Progenitor cell of endocrine pancreas (in vitro differentiated cells): Measurements from ENCODE around the gene EREG. TPM values are rescaled to one million over a fixed set of nuclear protein-coding genes. Genes with fewer than 3 reads are reported as not detected.

Source experiments
- DNase-seq: peaks from one replicate; pipeline ENCODE4 v3.0.0; 2021; ENCODE audit warnings: low spot score; ENCODE audit not compliant: unreplicated experiment
- H3K27ac Mint-ChIP-seq: 2 replicates; pipeline ENCODE4 v1.8.0; 2021; ENCODE audit warnings: mild to moderate bottlenecking, moderate library complexity, mixed read lengths
- H3K27me3 Mint-ChIP-seq: 2 replicates; pipeline ENCODE4 v1.8.0; 2021; ENCODE audit warnings: mixed read lengths
- H3K36me3 Mint-ChIP-seq: 2 replicates; pipeline ENCODE4 v1.8.0; 2022; ENCODE audit warnings: mixed read lengths; ENCODE audit not compliant: insufficient read depth
- H3K4me1 Mint-ChIP-seq: 2 replicates; pipeline ENCODE4 v1.8.0; 2021; ENCODE audit warnings: low read depth, mixed read lengths
- H3K4me3 Mint-ChIP-seq: 2 replicates; pipeline ENCODE4 v1.8.0; 2021; ENCODE audit warnings: low read depth, mild to moderate bottlenecking, moderate library complexity, mixed read lengths
- H3K9me3 Mint-ChIP-seq: 2 replicates; pipeline ENCODE4 v1.8.0; 2021; ENCODE audit warnings: low read depth, mixed read lengths
- total RNA-seq: library from RNA; stranded (reverse); gene quantifications from 2 replicates; pipeline ENCODE4 v1.2.1, GENCODE V29; 2021
- TF ChIP-seq, protein P1 (sequence below): fragments of 200-600 bp; sonication (generic); IDR thresholded peaks from one replicate; pipeline ENCODE4 v1.5.0; 2021; ENCODE audit warnings: antibody characterized with exemption, mild to moderate bottlenecking; ENCODE audit not compliant: unreplicated experiment

The EREG gene
- total RNA-seq, 1 donor from 2014 or later = not detected

- H3K27ac Mint-ChIP-seq = no peak overlapping the region
- DNase-seq = no peak
- H3K27me3 Mint-ChIP-seq = no peaks in the 10 kb centered on the region
- no peaks in the 10 kb centered on the region for H3K9me3 Mint-ChIP-seq
- no peaks in the 10 kb centered on the region for H3K4me1 Mint-ChIP-seq
- H3K36me3 Mint-ChIP-seq = no peaks in the 10 kb centered on the region
- no peak overlapping the region for H3K4me3 Mint-ChIP-seq
- TF ChIP-seq, protein P1, sequence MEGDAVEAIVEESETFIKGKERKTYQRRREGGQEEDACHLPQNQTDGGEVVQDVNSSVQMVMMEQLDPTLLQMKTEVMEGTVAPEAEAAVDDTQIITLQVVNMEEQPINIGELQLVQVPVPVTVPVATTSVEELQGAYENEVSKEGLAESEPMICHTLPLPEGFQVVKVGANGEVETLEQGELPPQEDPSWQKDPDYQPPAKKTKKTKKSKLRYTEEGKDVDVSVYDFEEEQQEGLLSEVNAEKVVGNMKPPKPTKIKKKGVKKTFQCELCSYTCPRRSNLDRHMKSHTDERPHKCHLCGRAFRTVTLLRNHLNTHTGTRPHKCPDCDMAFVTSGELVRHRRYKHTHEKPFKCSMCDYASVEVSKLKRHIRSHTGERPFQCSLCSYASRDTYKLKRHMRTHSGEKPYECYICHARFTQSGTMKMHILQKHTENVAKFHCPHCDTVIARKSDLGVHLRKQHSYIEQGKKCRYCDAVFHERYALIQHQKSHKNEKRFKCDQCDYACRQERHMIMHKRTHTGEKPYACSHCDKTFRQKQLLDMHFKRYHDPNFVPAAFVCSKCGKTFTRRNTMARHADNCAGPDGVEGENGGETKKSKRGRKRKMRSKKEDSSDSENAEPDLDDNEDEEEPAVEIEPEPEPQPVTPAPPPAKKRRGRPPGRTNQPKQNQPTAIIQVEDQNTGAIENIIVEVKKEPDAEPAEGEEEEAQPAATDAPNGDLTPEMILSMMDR = no peak
Observed at GRCh38 chr4:74385386-74385785, 20.4 kb downstream of the EREG start.

DNA sequence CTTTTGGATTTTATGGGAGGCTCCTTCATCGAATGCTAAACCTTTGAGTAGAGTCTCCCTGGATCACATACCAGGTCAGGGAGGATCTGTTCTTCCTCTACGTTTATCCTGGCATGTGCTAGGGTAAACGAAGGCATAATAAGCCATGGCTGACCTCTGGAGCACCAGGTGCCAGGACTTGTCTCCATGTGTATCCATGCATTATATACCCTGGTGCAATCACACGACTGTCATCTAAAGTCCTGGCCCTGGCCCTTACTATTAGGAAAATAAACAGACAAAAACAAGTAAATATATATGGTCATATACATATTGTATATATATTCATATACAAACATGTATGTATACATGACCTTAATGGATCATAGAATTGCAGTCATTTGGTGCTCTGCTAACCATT, 21.2 kb downstream of the EREG start:
- no peaks in the 10 kb centered on the region for H3K4me1 Mint-ChIP-seq
- DNase-seq = no peak
- TF ChIP-seq, protein P1 = no peak
- H3K36me3 Mint-ChIP-seq = no peaks in the 10 kb centered on the region
- no peaks in the 10 kb centered on the region for H3K9me3 Mint-ChIP-seq
- H3K27ac Mint-ChIP-seq = no peak overlapping the region
- no peak overlapping the region for H3K4me3 Mint-ChIP-seq
- no peaks in the 10 kb centered on the region for H3K27me3 Mint-ChIP-seq

- Mint-ChIP-seq H3K27me3 (no peaks in the 10 kb centered on the region), H3K27ac (no peak overlapping the region), H3K36me3 (no peaks in the 10 kb centered on the region), H3K4me3 (no peak overlapping the region), H3K4me1 (no peaks in the 10 kb centered on the region), H3K9me3 (no peaks in the 10 kb centered on the region)
- DNase-seq = no peak
- TF ChIP-seq, protein P1 = no peak
Observed at GRCh38 chr4:74387790-74388189, 22.8 kb downstream of the EREG start.

DNA sequence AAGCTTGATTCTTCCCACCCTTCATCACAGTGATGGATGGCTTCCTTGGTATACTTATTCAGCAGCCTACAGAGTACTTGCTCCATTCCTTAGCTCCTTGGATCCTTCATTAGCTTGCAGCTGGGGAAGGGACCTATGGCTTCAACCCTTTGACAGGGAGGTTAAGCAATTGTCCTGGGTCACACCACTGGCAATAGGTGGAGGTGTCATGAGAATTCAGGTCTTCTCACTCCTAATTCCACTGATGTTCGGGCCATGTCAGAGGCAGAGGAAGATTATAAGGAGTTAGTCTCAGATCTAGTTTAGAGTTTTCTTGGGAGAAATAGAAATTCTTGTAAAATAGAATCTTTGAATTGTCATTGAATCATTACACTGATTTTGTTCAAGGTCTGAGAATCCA, 24.5 kb downstream of the EREG start:
- no peak overlapping the region for H3K27ac Mint-ChIP-seq
- no peaks in the 10 kb centered on the region for H3K4me1 Mint-ChIP-seq

DNA sequence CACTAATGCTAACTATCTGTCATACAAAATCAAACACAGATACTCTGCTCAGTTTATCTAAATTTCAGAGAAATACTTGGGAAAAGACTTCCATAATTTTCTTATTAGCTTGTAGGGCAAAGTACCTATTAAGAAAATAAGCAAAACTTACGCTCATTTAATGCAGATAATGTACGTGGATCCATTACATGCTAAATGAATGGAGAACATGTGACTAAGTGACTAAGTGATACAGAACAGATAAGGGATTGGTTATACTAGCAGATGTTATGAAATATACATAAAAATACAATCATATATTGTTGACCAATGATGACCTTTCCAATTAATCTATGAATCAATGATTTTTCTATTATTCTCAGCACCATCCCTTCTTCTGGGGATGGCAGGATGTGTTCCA, 25.7 kb downstream of the EREG start:
- no peaks in the 10 kb centered on the region for H3K4me1 Mint-ChIP-seq
- H3K27ac Mint-ChIP-seq = no peak overlapping the region
- H3K27me3 Mint-ChIP-seq = no peaks in the 10 kb centered on the region
- no peak for DNase-seq
- H3K36me3 Mint-ChIP-seq = no peaks in the 10 kb centered on the region
- H3K9me3 Mint-ChIP-seq = no peaks in the 10 kb centered on the region
- no peak overlapping the region for H3K4me3 Mint-ChIP-seq
- TF ChIP-seq, protein P1 = no peak

More for the DNA sequence above, 24.5 kb downstream of the EREG start:
- DNase-seq = no peak
- Mint-ChIP-seq H3K27me3 (no peaks in the 10 kb centered on the region), H3K4me3 (no peak overlapping the region), H3K36me3 (no peaks in the 10 kb centered on the region), H3K9me3 (no peaks in the 10 kb centered on the region)
- TF ChIP-seq, protein P1 = no peak
